ENCODE data around the gene TNIP1. TPM values are rescaled to one million over a fixed set of nuclear protein-coding genes. Genes with fewer than 3 reads are reported as not detected.

The TNIP1 gene
- total RNA-seq, 1 donor from 2014 or later = 54.6 TPM

- no peaks in the 10 kb centered on the region for H3K27me3 ChIP-seq
- no peaks in the 10 kb centered on the region for H3K9me3 ChIP-seq
- H3K4me1 ChIP-seq = peaks cover 26 to 41% of the 10 kb centered on the region in 2 donors
- peak overlapping the region; percentile 76 to 87 for H3K4me3 ChIP-seq
- peak overlapping the region; percentile 91 to 93 for H3K27ac ChIP-seq
- peaks cover 33 to 34% of the 10 kb centered on the region in 2 donors for H3K36me3 ChIP-seq
- DNase-seq (ENCODE audit: low spot score in 2 of 2) = peak in 1 of 2 donors; percentile 91
- intact Hi-C loops (cut with DNase I) = loop anchor here (5.0 kb wide), 2 partner anchors 59 to 241 kb away; partner anchors contain the start of gene TNIP1
- no peak for TF ChIP-seq CTCF (IDR thresholded peaks at IDR 0.05)
Observed at GRCh38 chr5:151023651-151024050, 57.2 kb downstream of the TNIP1 start.

GRCh38 chr5:151023047-151023615, 57.7 kb downstream of the TNIP1 start:
- peak overlapping the region; percentile 76 to 87 for H3K4me3 ChIP-seq
- intact Hi-C loops (cut with DNase I) = loop anchor here (5.0 kb wide), 2 partner anchors 59 to 241 kb away; partner anchors contain the start of gene TNIP1
- peaks cover 27 to 29% of the 10 kb centered on the region in 2 donors for H3K36me3 ChIP-seq

GRCh38 chr5:151022511-151023018, 58.3 kb downstream of the TNIP1 start:
- DNase-seq (ENCODE audit: low spot score in 2 of 2) = peak in 1 of 2 donors; percentile 88
- no peaks in the 10 kb centered on the region for H3K27me3 ChIP-seq
- H3K9me3 ChIP-seq = no peaks in the 10 kb centered on the region
- H3K27ac ChIP-seq = peak overlapping the region; percentile 91 to 93
- intact Hi-C loops (cut with DNase I) = loop anchor here (5.0 kb wide), 2 partner anchors 60 to 240 kb away; partner anchors contain the start of gene TNIP1
- H3K36me3 ChIP-seq = peaks cover 22 to 23% of the 10 kb centered on the region in 2 donors
- H3K4me1 ChIP-seq = peaks cover 26 to 41% of the 10 kb centered on the region in 2 donors
- TF ChIP-seq CTCF (IDR thresholded peaks at IDR 0.05) = no peak
- peak overlapping the region; percentile 76 to 87 for H3K4me3 ChIP-seq

More at GRCh38 chr5:151023047-151023615, 57.7 kb downstream of the TNIP1 start:
- no peak for TF ChIP-seq CTCF (IDR thresholded peaks at IDR 0.05)
- no peaks in the 10 kb centered on the region for H3K9me3 ChIP-seq
- peak overlapping the region; percentile 91 to 93 for H3K27ac ChIP-seq
- peaks cover 26 to 41% of the 10 kb centered on the region in 2 donors for H3K4me1 ChIP-seq
- H3K27me3 ChIP-seq = no peaks in the 10 kb centered on the region
- DNase-seq (ENCODE audit: low spot score in 2 of 2) = peak; percentile 78 to 91

- intact Hi-C loops (cut with DNase I) = loop anchor here (5.0 kb wide), 2 partner anchors 61 to 239 kb away; partner anchors contain the start of gene TNIP1
- H3K36me3 ChIP-seq = peaks cover 13 to 15% of the 10 kb centered on the region in 2 donors
- peak overlapping the region; percentile 91 to 93 for H3K27ac ChIP-seq
- DNase-seq (ENCODE audit: low spot score in 2 of 2) = no peak
- H3K27me3 ChIP-seq = no peaks in the 10 kb centered on the region
- peaks cover 26 to 41% of the 10 kb centered on the region in 2 donors for H3K4me1 ChIP-seq
- H3K4me3 ChIP-seq = peak overlapping the region; percentile 76 to 87
- H3K9me3 ChIP-seq = no peaks in the 10 kb centered on the region
- no peak for TF ChIP-seq CTCF (IDR thresholded peaks at IDR 0.05)
Observed at GRCh38 chr5:151021746-151022145, 59.1 kb downstream of the TNIP1 start.

GRCh38 chr5:151020304-151021110, 60.3 kb downstream of the TNIP1 start, which contains the start of gene GPX3:
Gene GPX3, plus strand, starts transcription at chr5:151020591. Its CDS starts 64 bp downstream, at chr5:151020655.
- TF ChIP-seq CTCF (IDR thresholded peaks at IDR 0.05) = no peak
- peak within 1 kb of the TSS; percentile 76 to 87 for H3K4me3 ChIP-seq
- H3K4me1 ChIP-seq = peaks cover 23 to 36% of the 10 kb centered on the region in 2 donors
- intact Hi-C loops (cut with DNase I) = loop anchor here (5.0 kb wide), 2 partner anchors 62 to 238 kb away; partner anchors contain the start of gene TNIP1
- H3K27ac ChIP-seq = peak within 1 kb of the TSS; percentile 91 to 93
- H3K27me3 ChIP-seq = no peaks in the 10 kb centered on the region
- H3K36me3 ChIP-seq = peaks cover 3% of the 10 kb centered on the region in 2 donors
- DNase-seq (ENCODE audit: low spot score in 2 of 2) = peak; percentile 92 to 98
- H3K9me3 ChIP-seq = no peaks in the 10 kb centered on the region
